Suprapubic skin (tissue), 4 donors: ENCODE measurements around the gene ATXN10. TPM values are rescaled to one million over a fixed set of nuclear protein-coding genes. Genes with fewer than 3 reads are reported as not detected.

Source experiments
- DNase-seq, 2 donors: peaks; one replicate each; pipeline ENCODE4 v3.0.0-alpha.2; 2019; ENCODE audit warnings: low spot score in 2 of 2
- H3K27ac ChIP-seq: fragments of 200-600 bp; sonication (generic); one replicate; pipeline ENCODE4 v1.5.1; 2019
- H3K27me3 ChIP-seq: fragments of 200-600 bp; sonication (generic); one replicate; pipeline ENCODE4 v1.5.1; 2019
- H3K36me3 ChIP-seq: fragments of 200-600 bp; sonication (generic); one replicate; pipeline ENCODE4 v1.5.1; 2019
- H3K4me1 ChIP-seq: fragments of 200-600 bp; sonication (generic); one replicate; pipeline ENCODE4 v1.5.1; 2019
- H3K4me3 ChIP-seq: fragments of 200-600 bp; sonication (generic); one replicate; pipeline ENCODE4 v1.5.1; 2019; ENCODE audit warnings: mild to moderate bottlenecking
- H3K9me3 ChIP-seq: fragments of 200-600 bp; sonication (generic); one replicate; pipeline ENCODE4 v1.5.1; 2019
- EP300 ChIP-seq: sonication (generic); formaldehyde crosslinking; IDR thresholded peaks from one replicate; pipeline ENCODE4 v1.6.1; 2017; ENCODE audit warnings: antibody characterized with exemption
- POLR2A ChIP-seq, 2 donors: fragments of 450-650 bp; IDR thresholded peaks; one replicate each; pipeline ENCODE4 v1.6.1; 2017; ENCODE audit warnings: antibody characterized with exemption in 2 of 2, mild to moderate bottlenecking in 2 of 2, moderate library complexity in 2 of 2
- POLR2AphosphoS5 ChIP-seq, 3 donors: sonication (generic); formaldehyde crosslinking; IDR thresholded peaks; one replicate each; pipeline ENCODE4 v1.6.1; 2017; ENCODE audit warnings: antibody characterized with exemption in 3 of 3
- WGBS: methylation state at CpG from one replicate; pipeline ENCODE4 v1.1.5; 2018; 5-methylcytosine and 5-hydroxymethylcytosine counted together
- total RNA-seq, 4 donors: library from RNA; depleted of rRNA; stranded (reverse); fragments of >200 nt; gene quantifications; one replicate each; pipeline ENCODE4 v1.1.0, GENCODE V29; 2016
- TF ChIP-seq, protein P1 (sequence below), 2 donors: fragments of 200-600 bp in 1 of 2; fragments of 450-650 bp in 1 of 2; sonication (generic) in 1 of 2; IDR thresholded peaks; one replicate each; pipeline ENCODE4 v1.5.1; 2016 to 2019; ENCODE audit warnings: antibody characterized with exemption in 2 of 2, mild to moderate bottlenecking in 1 of 2, moderate library complexity in 1 of 2

The ATXN10 gene
- total RNA-seq, 4 donors from 2014 or later, result 63.2 to 79.0 (median 68.8) TPM

DNA sequence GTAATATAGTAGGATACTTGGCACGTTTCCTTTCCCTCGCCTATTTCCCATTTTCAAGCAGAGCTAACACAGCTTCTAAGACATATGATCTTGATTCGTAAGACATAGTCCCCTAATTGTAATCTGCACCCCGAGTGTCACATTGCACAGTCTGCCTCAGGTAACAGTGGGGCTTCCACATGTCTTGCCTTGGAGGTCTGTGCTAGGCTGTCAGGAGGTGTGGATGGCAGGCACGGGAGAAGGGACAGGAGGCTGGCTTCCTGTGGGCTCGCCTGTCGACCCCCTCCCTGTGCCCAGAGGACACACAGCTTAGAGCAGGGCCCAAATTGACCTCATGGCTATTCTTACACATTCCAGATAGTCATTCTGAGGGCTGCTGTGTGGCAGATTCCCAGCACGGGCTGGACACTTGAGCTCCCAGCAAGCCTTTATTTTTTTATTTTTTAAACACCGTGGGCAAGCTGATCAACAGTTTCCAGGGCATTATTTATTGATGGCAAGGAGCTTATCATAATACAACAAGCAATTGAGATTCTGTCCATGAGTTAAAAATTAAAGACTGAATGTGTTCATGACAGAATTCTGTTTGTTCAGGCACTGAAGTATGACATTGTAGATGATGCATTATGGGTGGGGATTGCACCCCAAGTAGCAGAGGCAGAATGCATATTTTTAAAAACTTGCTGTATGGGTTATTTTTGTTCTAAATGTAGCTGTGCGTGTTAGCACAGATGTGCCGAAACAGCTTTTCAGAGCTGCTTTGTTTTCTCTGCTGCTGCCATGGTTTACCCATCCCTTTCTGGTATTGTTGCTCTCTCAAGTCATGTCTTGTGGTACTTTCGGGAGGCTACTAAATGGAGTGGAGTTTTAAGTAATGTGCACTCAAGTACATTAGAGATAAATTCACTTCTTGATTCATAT is 113.0 kb downstream of the ATXN10 start:
- 67% methylated on average over 9 of the region's 12 CpGs for WGBS

DNA sequence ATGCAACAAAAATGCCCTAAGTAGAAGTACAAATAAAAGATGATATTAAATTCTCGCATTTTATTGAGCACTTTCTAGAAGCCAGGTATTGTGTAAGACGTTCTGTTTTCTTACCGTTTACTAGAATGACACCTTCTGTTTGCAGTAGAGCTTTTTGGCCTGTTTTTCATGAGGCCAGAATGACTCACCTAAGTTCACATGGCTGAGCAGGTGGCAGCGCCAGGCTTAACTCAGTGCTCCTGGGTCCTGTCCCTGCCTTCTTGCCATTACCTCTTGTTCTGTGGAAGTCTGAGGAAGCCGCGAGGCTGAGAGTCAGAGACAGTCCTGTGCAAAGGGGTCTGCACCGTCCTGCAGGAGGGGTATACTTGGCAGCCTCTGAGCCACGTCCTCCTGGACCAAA is 113.8 kb downstream of the ATXN10 start:
- TF ChIP-seq POLR2A (IDR thresholded peaks at IDR 0.05), result no peak
- no peak for TF ChIP-seq EP300
- TF ChIP-seq POLR2AphosphoS5 (IDR thresholded peaks at IDR 0.05), result no peak
- TF ChIP-seq, protein P1, sequence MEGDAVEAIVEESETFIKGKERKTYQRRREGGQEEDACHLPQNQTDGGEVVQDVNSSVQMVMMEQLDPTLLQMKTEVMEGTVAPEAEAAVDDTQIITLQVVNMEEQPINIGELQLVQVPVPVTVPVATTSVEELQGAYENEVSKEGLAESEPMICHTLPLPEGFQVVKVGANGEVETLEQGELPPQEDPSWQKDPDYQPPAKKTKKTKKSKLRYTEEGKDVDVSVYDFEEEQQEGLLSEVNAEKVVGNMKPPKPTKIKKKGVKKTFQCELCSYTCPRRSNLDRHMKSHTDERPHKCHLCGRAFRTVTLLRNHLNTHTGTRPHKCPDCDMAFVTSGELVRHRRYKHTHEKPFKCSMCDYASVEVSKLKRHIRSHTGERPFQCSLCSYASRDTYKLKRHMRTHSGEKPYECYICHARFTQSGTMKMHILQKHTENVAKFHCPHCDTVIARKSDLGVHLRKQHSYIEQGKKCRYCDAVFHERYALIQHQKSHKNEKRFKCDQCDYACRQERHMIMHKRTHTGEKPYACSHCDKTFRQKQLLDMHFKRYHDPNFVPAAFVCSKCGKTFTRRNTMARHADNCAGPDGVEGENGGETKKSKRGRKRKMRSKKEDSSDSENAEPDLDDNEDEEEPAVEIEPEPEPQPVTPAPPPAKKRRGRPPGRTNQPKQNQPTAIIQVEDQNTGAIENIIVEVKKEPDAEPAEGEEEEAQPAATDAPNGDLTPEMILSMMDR (IDR thresholded peaks at IDR 0.05), result no peak
- Histone ChIP-seq H3K36me3 (no peaks in the 10 kb centered on the region), H3K27me3 (no peaks in the 10 kb centered on the region), H3K4me3 (no peak overlapping the region), H3K27ac (no peak overlapping the region), H3K4me1 (peaks cover 7% of the 10 kb centered on the region), H3K9me3 (no peaks in the 10 kb centered on the region)
- 56% methylated on average over 8 of the region's 8 CpGs for WGBS
- DNase-seq, result no peak

More for the DNA sequence above, 113.0 kb downstream of the ATXN10 start:
- Histone ChIP-seq H3K4me1 (peaks cover 7% of the 10 kb centered on the region), H3K4me3 (no peak overlapping the region), H3K27me3 (no peaks in the 10 kb centered on the region), H3K9me3 (no peaks in the 10 kb centered on the region), H3K27ac (no peak overlapping the region), H3K36me3 (no peaks in the 10 kb centered on the region)
- no peak for DNase-seq
- TF ChIP-seq, protein P1 (IDR thresholded peaks at IDR 0.05), result no peak
- TF ChIP-seq POLR2A (IDR thresholded peaks at IDR 0.05), result no peak
- TF ChIP-seq POLR2AphosphoS5 (IDR thresholded peaks at IDR 0.05), result no peak
- TF ChIP-seq EP300, result no peak

DNA sequence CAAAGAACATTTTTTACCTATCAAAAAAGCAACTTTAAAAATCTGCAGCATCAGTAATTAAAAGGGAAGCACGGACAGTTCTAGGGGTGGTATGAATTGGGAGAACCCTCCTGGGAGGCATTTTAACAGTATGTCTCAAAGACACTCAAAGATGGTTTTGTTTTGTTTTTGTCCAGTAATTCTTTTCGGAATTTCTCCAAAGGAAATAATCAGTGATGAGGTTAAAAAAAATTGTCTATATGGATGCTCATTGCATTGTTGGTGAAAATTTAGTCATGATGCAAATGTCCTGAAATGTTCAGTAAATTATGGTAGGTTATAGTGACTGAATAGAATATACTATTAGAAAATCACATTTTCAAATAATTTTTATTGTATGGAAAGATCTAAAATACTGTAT is 115.1 kb downstream of the ATXN10 start:
- no peak for DNase-seq
- Histone ChIP-seq H3K27ac (no peak overlapping the region), H3K4me3 (no peak overlapping the region), H3K27me3 (no peaks in the 10 kb centered on the region), H3K4me1 (peaks cover 7% of the 10 kb centered on the region), H3K36me3 (no peaks in the 10 kb centered on the region), H3K9me3 (no peaks in the 10 kb centered on the region)
- TF ChIP-seq, protein P1 (IDR thresholded peaks at IDR 0.05), result no peak
- TF ChIP-seq POLR2AphosphoS5 (IDR thresholded peaks at IDR 0.05) (no peak), EP300 (no peak), POLR2A (IDR thresholded peaks at IDR 0.05) (no peak)
- WGBS, result 40% methylated on average over 2 of the region's 2 CpGs

DNA sequence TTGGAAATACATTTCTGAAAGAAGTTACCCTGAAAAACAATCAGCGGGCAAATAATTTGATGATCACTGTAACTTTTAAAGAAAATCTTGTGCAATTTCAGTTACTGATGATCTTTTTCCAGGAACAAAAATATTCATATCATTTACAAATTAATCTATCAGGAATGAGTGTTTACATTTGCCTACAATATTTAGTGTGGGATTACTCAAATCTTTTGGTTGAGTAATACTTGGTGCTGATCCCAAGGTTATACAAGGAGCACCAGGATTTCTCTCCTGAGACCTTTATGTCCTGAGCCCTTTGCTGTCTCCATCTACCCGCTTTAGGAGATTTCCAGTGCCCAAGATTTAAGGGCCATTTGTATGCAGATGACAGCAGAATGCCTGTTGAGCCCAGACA is 116.1 kb downstream of the ATXN10 start:
- Histone ChIP-seq H3K4me1 (peaks cover 7% of the 10 kb centered on the region), H3K36me3 (no peaks in the 10 kb centered on the region), H3K27ac (no peak overlapping the region), H3K9me3 (no peaks in the 10 kb centered on the region), H3K27me3 (no peaks in the 10 kb centered on the region), H3K4me3 (no peak overlapping the region)
- no peak for DNase-seq
- TF ChIP-seq POLR2A (IDR thresholded peaks at IDR 0.05), result no peak
- TF ChIP-seq, protein P1 (IDR thresholded peaks at IDR 0.05), result no peak
- TF ChIP-seq POLR2AphosphoS5 (IDR thresholded peaks at IDR 0.05), result no peak
- TF ChIP-seq EP300, result no peak
- 96% methylated on average over 2 of the region's 2 CpGs for WGBS

DNA sequence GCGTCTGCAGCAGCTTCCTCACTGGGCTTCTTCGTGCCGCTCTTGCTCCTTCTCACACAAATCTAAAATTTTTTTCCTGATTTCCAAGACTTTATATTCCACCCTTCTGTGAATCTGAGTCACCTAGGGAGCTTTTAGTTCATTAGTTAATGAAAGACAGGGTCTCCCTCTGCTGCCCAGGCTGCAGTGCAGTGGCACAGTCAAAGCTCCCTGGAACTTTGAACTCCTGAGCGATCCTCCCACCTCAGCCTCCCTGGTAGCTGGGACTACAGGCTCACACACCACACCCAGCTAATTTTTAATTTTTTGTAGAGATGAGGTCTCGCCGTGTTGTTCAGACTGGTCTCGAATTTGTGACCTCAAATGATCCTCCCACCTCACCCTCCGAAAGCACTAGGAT is 116.9 kb downstream of the ATXN10 start:
- no peak overlapping the region for H3K4me3 ChIP-seq
- H3K36me3 ChIP-seq, result peaks cover 4% of the 10 kb centered on the region
- 95% methylated on average over 8 of the region's 8 CpGs for WGBS
- no peak for TF ChIP-seq POLR2AphosphoS5 (IDR thresholded peaks at IDR 0.05)
- H3K4me1 ChIP-seq, result peaks cover 7% of the 10 kb centered on the region
- no peaks in the 10 kb centered on the region for H3K27me3 ChIP-seq
- no peaks in the 10 kb centered on the region for H3K9me3 ChIP-seq
- DNase-seq, result no peak
- H3K27ac ChIP-seq, result no peak overlapping the region
